Measurements from ENCODE around the gene NDUFV3.
"Not testable (repeated sequence)": the region's sequence is repeated elsewhere in the genome, so short reads cannot be mapped to it uniquely, and the experiment has no call there.

Gene NDUFV3

DNA sequence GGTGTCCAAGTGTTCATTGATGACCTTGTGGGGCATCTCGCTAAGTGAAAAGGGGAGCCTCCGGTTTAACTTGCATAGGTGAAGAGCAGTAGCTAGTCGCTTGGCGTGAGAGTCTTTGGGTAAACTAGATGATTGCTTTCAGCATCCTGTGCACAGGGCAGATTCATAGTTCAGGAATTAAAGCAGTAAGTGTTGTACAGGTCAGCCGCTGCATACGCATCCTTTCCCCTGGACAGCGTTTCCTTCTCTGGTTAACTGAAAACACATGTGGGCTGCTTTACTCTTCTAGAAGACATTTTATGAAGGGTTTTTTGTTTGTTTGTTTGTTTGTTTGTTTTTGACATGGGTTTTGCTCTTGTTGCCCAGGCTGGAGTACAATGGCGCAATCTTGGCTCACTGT is 12.1 kb downstream of the NDUFV3 start:
- TF ChIP-seq, protein P1, sequence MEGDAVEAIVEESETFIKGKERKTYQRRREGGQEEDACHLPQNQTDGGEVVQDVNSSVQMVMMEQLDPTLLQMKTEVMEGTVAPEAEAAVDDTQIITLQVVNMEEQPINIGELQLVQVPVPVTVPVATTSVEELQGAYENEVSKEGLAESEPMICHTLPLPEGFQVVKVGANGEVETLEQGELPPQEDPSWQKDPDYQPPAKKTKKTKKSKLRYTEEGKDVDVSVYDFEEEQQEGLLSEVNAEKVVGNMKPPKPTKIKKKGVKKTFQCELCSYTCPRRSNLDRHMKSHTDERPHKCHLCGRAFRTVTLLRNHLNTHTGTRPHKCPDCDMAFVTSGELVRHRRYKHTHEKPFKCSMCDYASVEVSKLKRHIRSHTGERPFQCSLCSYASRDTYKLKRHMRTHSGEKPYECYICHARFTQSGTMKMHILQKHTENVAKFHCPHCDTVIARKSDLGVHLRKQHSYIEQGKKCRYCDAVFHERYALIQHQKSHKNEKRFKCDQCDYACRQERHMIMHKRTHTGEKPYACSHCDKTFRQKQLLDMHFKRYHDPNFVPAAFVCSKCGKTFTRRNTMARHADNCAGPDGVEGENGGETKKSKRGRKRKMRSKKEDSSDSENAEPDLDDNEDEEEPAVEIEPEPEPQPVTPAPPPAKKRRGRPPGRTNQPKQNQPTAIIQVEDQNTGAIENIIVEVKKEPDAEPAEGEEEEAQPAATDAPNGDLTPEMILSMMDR (IDR thresholded peaks at IDR 0.05; ENCODE audit: extremely low read depth, missing control alignments), result no peak
- DNase-seq (ENCODE audit: low spot score), result no peak

DNA sequence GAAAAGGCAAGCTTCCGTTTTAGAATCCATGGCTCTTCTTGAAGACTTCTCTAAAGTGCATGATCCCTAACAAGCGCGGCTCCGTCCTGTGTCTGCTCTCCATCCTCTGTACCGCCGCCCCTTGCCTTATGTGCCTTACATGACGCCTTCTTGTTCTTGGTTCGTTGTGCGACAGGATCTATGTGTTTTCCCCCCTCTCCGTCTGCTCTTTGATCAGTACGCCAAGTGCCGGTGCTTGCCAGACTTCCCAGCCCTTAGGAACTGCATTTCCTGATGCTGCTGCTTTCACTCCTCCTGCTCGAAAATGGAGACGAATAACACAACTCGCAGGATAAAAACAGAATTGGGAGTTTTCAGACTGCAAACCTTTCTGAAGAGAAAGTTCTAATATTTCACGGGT is 13.1 kb downstream of the NDUFV3 start:
- no peak for DNase-seq (ENCODE audit: low spot score)
- TF ChIP-seq, protein P1 (IDR thresholded peaks at IDR 0.05; ENCODE audit: extremely low read depth, missing control alignments), result no peak

DNA sequence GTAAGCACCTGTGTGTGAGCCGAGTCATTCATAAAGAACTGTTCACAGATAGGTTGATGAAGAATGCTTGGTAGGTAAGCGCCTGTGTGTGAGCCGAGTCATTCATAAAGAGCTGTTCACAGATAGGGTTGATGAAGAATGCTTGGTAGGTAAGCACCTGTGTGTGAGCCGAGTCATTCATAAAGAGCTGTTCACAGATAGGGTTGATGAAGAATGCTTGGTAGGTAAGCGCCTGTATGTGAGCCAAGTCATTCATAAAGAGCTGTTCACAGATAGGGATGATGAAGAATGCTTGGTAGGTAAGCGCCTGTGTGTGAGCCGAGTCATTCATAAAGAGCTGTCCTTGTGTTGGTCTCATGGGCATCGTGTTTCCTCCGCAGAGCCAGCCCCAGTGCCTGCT is 15.4 kb downstream of the NDUFV3 start:
- not testable (repeated sequence) for DNase-seq (ENCODE audit: low spot score)

DNA sequence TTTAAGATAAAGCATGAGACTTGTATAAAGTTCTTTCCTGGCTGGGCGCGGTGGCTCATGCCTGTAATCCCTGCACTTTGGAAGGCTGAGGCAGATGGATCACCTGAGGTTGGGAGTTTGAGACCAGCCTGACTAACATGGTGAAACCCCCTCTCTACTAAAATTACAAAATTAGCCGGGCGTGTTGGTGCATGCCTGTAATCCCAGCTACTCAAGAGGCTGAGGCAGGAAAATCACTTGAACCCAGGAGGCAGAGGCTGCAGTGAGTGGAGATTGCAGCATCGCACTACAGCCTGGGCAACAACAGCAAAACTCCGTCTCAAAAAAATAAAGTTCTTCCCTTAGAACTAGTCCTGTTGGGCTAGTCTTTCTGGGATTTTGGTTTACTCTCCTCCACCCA is 18.8 kb downstream of the NDUFV3 start:
- DNase-seq (ENCODE audit: low spot score), result not testable (repeated sequence)

DNA sequence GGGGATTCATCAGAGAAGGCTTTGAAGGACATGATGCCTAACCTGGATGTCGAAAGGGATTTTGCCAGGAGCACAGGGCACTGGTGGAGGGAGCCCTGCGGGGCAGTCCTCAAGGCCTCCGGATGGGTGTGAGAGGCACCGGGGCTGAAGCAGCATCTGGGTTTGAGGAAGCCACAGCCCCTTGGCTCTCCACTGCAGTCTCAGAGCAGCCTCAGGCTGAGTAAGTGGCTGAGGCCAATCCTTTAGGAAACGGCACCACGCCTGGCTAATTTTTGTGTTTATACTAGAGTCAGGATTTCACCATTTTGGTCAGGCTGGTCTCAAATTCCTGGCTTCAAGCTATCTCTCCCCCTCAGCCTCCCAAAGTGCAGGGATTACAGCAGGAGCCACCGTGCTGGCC is 20.4 kb downstream of the NDUFV3 start:
- TF ChIP-seq, protein P1 (IDR thresholded peaks at IDR 0.05; ENCODE audit: extremely low read depth, missing control alignments), result no peak
- DNase-seq (ENCODE audit: low spot score), result no peak

DNA sequence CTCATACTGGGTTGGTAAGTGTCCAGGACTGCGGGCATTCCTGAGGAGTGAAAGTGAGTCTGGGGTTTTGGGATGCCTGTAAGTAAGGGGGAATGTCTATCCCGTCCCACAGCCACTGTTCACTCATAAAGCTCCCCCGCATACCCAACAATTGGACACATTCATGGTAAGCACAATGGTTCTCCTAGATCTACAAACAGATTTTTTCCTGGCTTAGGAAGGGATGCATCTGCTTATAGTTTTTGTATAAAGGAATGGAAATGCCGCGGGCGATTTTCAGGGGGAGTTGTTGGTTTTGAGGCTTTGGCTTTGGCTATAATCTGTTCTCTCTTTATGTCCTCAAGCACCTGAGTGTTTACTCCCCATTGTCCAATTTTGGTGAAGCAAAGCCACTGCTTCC is 25.2 kb downstream of the NDUFV3 start:
- DNase-seq (ENCODE audit: low spot score), result no peak
- TF ChIP-seq, protein P1 (IDR thresholded peaks at IDR 0.05; ENCODE audit: extremely low read depth, missing control alignments), result no peak

DNA sequence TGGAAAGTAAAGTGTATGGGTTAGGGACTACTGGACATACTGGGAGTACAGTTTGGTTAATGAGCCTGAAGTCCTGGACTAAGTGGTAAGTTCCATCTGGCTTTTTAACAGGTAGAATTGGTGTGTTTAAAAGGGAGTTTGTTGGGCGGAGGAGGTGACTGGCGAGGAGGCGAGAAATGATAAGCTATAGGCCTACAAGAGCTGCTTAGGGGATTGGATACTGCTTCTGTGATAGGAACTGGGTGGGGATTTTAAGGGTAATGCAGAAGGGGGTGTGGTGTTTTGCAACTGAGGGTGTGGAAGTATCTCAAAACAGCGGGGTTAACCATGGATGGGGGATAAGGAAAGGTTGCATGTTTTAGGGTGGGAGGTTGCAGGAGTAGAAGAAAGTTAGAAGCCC is 28.8 kb downstream of the NDUFV3 start:
- TF ChIP-seq, protein P1 (IDR thresholded peaks at IDR 0.05; ENCODE audit: extremely low read depth, missing control alignments), result no peak
- DNase-seq (ENCODE audit: low spot score), result no peak

DNA sequence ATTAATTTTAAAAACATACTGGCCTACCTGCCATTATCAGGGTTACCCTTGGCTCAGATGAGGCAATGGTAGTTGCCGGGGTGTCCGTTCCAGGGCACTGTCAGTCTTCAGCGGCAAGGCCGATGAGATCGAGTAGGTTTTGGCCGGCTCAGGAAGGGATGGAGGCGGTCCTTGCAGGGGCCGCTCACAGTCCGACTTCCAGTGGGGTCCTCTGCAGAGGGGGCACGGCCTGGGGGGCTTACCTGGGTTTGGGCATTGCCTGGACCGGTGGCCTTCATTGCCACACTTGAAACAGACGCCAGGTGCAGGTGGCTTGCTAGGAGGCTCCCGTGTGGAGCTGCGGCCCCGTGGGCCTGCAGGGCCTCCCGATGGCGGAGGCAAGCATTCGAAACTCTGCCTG is 29.8 kb downstream of the NDUFV3 start:
- TF ChIP-seq, protein P1 (IDR thresholded peaks at IDR 0.05; ENCODE audit: extremely low read depth, missing control alignments), result no peak
- DNase-seq (ENCODE audit: low spot score), result no peak
